Psoas muscle (tissue), 8 donors: ENCODE data around the gene PXT1. TPM values are rescaled to one million over a fixed set of nuclear protein-coding genes. Genes with fewer than 3 reads are reported as not detected.
"Not testable (repeated sequence)": the region's sequence is repeated elsewhere in the genome, so short reads cannot be mapped to it uniquely, and the experiment has no call there.

Experiments used
- ATAC-seq, 4 donors: fragments of 200-7000 bp; cut with Tn5 transposase; one replicate each; pipeline ENCODE4 v1.9.1; 2020; ENCODE audit warnings: moderate library complexity in 3 of 4, mild to moderate bottlenecking in 2 of 4
- DNase-seq, 2 donors: peaks; one replicate each; pipeline ENCODE4 v3.0.0-alpha.2; 2020
- H3K27ac ChIP-seq: fragments of 200-600 bp; one replicate; pipeline ENCODE4 v1.8.0; 2022
- H3K27me3 ChIP-seq, 3 donors: fragments of 200-600 bp in 1 of 3; one replicate each; pipeline versions ENCODE4 v1.6.1 to v1.8.0; 2013 to 2022; ENCODE audit warnings: low read length in 2 of 3, mild to moderate bottlenecking in 2 of 3, moderate library complexity in 1 of 3; ENCODE audit not compliant: insufficient read depth in 3 of 3
- H3K36me3 ChIP-seq, 2 donors: fragments of 200-600 bp in 1 of 2; one replicate each; pipeline versions ENCODE4 v1.6.1 to v1.8.0; 2013 to 2022; ENCODE audit warnings: low read depth in 1 of 2, mild to moderate bottlenecking in 1 of 2, moderate library complexity in 1 of 2; ENCODE audit not compliant: insufficient read depth in 1 of 2
- H3K4me1 ChIP-seq: fragments of 200-600 bp; one replicate; pipeline ENCODE4 v1.8.0; 2022
- H3K4me3 ChIP-seq: fragments of 200-600 bp; one replicate; pipeline ENCODE4 v1.8.0; 2022; ENCODE audit warnings: mild to moderate bottlenecking
- H3K9me3 ChIP-seq: fragments of 200-600 bp; one replicate; pipeline ENCODE4 v1.8.0; 2022
- CTCF ChIP-seq: fragments of 200-600 bp; IDR thresholded peaks from one replicate; pipeline ENCODE4 v1.8.0; 2022; ENCODE audit warnings: antibody characterized with exemption
- WGBS, 3 donors: extraction: QIAGEN DNeasy Blood & Tissue Kit; methylation state at CpG; one replicate each; pipeline versions ENCODE4 v1.1.6 to v1.1.7; 2013; 5-methylcytosine and 5-hydroxymethylcytosine counted together
- intact Hi-C, 2 donors: fragments of 100-400 bp; cut with DNase I; formaldehyde crosslinking; loops; one replicate each; pipeline versions ENCODE4 v1.11.0 to v1.14.2; 2022
- polyA plus RNA-seq, 3 donors: library from polyadenylated mRNA; stranded (reverse); fragments of 200-250 nt; gene quantifications; one replicate each; pipeline ENCODE4 v1.2.3, GENCODE V29; 2013
- total RNA-seq, 4 donors: library from RNA; stranded (reverse); fragmentation: NEBNext Ultra II Directional in 2 of 4; extraction: Animal tissue kit (Norgen Biotek cat#: 25700) in 2 of 4; gene quantifications; one replicate each; pipeline versions ENCODE4 v1.2.1 to v1.2.4, GENCODE V29; 2021 to 2023
- donor health status: healthy with polysubstance abuse.
- donor health status: DM: no; HTN: no; CAD: no; lungs with moderate emphysema.
- donor health status: Bipolar disorder and iron deficiency.
- donor health status: healthy.
- donor health status: DM: yes; HTN: yes; CAD: no.
- donor health status: DM: no; HTN: no; CAD: no.
- donor health status: DM: no; HTN: no; CAD: no.
- donor health status: DM: yes; HTN: yes; CAD: no.

Gene PXT1
- total and polyA plus RNA-seq, 7 donors: 0.03 to 0.34 (median 0.14) TPM; not detected in 1

- intact Hi-C loops: no loop called here
- H3K27ac ChIP-seq: no peak overlapping the region
- peak in 3 of 4 donors; percentile 29 to 59 (median 42) for ATAC-seq
- TF ChIP-seq CTCF: no peak
- peaks cover 19 to 71% of the 10 kb centered on the region in 2 donors for H3K36me3 ChIP-seq
- H3K9me3 ChIP-seq: no peaks in the 10 kb centered on the region
- no peak overlapping the region for H3K4me3 ChIP-seq
- H3K4me1 ChIP-seq: peaks cover 15% of the 10 kb centered on the region
- no peak for DNase-seq
- H3K27me3 ChIP-seq: no peaks in the 10 kb centered on the region
Observed at GRCh38 chr6:36488221-36488620, 45.6 kb upstream of the PXT1 start.

- ATAC-seq (no peak), DNase-seq (no peak)
- intact Hi-C loops: no loop called here
- H3K4me3 ChIP-seq: no peak overlapping the region
- peaks cover 15% of the 10 kb centered on the region for H3K4me1 ChIP-seq
- H3K9me3 ChIP-seq: no peaks in the 10 kb centered on the region
- WGBS, 3 donors: 89 to 97% (median 96%) methylated on average over 1 of the region's 1 CpG
- H3K27ac ChIP-seq: no peak overlapping the region
- H3K27me3 ChIP-seq: no peaks in the 10 kb centered on the region
- H3K36me3 ChIP-seq: peaks cover 19 to 76% of the 10 kb centered on the region in 2 donors
- no peak for TF ChIP-seq CTCF
Observed at GRCh38 chr6:36487698-36488097, 45.0 kb upstream of the PXT1 start.

DNA sequence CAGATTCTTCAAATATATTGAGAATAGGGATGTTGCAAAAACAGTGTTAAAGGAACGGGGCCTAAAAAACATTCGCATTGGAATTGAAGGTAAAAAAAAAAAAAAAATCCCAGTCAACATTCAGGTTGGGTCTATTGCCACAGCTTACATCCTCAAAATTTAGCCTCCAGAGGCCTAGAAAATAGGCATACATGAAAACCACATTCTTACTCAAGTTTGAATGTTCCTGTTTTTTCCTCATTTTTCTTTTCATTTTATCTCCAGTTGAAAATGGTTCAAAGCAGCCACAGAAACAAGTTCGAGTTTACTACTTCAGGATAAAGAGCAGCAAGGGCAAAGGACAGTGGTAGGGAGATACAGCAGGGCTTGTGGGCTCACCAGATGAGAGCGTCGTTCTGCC lies 42.1 kb upstream of the PXT1 start:
- peaks cover 20% of the 10 kb centered on the region for H3K4me1 ChIP-seq
- no peaks in the 10 kb centered on the region for H3K9me3 ChIP-seq
- no peak for TF ChIP-seq CTCF
- no peak for ATAC-seq
- 90 to 92% (median 92%) methylated on average over 5 of the region's 5 CpGs for WGBS, 3 donors
- H3K27me3 ChIP-seq: no peaks in the 10 kb centered on the region
- no peak for DNase-seq
- intact Hi-C loops: no loop called here
- H3K36me3 ChIP-seq: peaks cover 22 to 96% of the 10 kb centered on the region in 2 donors
- H3K27ac ChIP-seq: no peak overlapping the region
- no peak overlapping the region for H3K4me3 ChIP-seq

DNA sequence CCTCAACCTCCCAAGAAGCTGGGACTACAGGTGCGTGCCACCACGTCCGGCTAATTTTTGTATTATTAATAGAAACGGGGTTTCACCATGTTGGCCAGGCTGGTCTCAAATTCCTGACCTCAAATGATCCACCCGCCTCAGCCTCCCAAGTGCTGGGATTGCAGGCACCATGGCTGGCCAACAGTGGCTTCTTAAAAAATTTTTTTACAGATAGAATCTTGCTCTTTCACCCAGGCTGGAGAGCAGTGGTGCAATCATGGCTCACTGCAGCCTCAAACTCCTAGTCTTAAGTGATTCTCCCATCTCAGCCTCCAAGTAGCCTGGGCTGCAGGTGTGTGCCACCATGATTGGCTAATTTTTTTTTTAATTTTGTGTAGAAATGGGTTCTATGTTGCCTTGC lies 40.7 kb upstream of the PXT1 start:
- intact Hi-C loops, H3K9me3 ChIP-seq, ATAC-seq, H3K27me3 ChIP-seq, H3K4me3 ChIP-seq, H3K27ac ChIP-seq, DNase-seq: not testable (repeated sequence)
- 46 to 68% (median 51%) methylated on average over 5 of the region's 5 CpGs for WGBS, 3 donors
- Histone ChIP-seq H3K36me3 (peaks cover 18 to 99% of the 10 kb centered on the region in 2 donors), H3K4me1 (peaks cover 13% of the 10 kb centered on the region)

GRCh38 chr6:36479256-36479655 lies 36.6 kb upstream of the PXT1 start:
- Histone ChIP-seq H3K4me1 (peaks cover 5% of the 10 kb centered on the region), H3K36me3 (peaks cover 3 to 84% of the 10 kb centered on the region in 2 donors), H3K9me3 (no peaks in the 10 kb centered on the region), H3K27me3 (no peaks in the 10 kb centered on the region), H3K4me3 (no peak overlapping the region), H3K27ac (no peak overlapping the region)
- intact Hi-C loops: no loop called here
- WGBS, 3 donors: 78 to 97% (median 83%) methylated on average over 1 of the region's 1 CpG
- ATAC-seq: no peak
- TF ChIP-seq CTCF: no peak
- no peak for DNase-seq
